Transverse colon (tissue), 4 donors: ENCODE measurements around the gene GTF2F2.

ENCODE experiments used
- POLR2AphosphoS5 ChIP-seq, 3 donors: sonication (generic); formaldehyde crosslinking; IDR thresholded peaks; one replicate each; pipeline ENCODE4 v1.6.1; 2016; ENCODE audit warnings: antibody characterized with exemption in 3 of 3
- TF ChIP-seq, protein P1 (sequence below), 5 experiments: fragments of 200-600 bp in 3 of 5; fragments of 450-650 bp in 2 of 5; sonication (generic) in 3 of 5; IDR thresholded peaks; 1 replicate in 2 of 5; 2 replicates in 3 of 5; pipeline ENCODE4 v1.5.1; 2016 to 2017; ENCODE audit warnings: antibody characterized with exemption in 5 of 5, inconsistent platforms in 3 of 5, mild to moderate bottlenecking in 2 of 5, moderate library complexity in 1 of 5

DNA sequence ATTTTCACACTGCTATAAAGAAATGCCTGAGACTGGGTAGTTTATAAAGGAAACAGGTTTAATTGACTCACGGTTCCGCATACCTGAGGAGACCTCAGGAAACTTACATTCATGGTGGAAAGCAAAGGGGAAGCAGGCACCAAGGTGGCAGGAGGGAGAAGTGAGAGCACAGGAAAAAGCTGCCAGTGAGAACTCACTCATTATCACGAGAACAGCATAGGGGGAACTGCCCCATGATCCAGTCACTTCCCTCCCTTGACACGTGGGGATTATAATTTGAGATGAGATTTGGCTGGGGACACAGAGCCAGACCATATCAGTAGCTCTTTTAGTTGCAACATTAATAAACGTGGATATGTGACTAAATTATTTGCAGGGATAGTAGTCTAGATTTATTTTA is 84.8 kb downstream of the GTF2F2 start:
- no peak for TF ChIP-seq POLR2AphosphoS5 (IDR thresholded peaks at IDR 0.05)
- TF ChIP-seq, protein P1, sequence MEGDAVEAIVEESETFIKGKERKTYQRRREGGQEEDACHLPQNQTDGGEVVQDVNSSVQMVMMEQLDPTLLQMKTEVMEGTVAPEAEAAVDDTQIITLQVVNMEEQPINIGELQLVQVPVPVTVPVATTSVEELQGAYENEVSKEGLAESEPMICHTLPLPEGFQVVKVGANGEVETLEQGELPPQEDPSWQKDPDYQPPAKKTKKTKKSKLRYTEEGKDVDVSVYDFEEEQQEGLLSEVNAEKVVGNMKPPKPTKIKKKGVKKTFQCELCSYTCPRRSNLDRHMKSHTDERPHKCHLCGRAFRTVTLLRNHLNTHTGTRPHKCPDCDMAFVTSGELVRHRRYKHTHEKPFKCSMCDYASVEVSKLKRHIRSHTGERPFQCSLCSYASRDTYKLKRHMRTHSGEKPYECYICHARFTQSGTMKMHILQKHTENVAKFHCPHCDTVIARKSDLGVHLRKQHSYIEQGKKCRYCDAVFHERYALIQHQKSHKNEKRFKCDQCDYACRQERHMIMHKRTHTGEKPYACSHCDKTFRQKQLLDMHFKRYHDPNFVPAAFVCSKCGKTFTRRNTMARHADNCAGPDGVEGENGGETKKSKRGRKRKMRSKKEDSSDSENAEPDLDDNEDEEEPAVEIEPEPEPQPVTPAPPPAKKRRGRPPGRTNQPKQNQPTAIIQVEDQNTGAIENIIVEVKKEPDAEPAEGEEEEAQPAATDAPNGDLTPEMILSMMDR (IDR thresholded peaks at IDR 0.05): no peak
